Measurements from ENCODE around the gene SUPT3H.
"Not testable (repeated sequence)": the region's sequence is repeated elsewhere in the genome, so short reads cannot be mapped to it uniquely, and the experiment has no call there.

SUPT3H gene

DNA sequence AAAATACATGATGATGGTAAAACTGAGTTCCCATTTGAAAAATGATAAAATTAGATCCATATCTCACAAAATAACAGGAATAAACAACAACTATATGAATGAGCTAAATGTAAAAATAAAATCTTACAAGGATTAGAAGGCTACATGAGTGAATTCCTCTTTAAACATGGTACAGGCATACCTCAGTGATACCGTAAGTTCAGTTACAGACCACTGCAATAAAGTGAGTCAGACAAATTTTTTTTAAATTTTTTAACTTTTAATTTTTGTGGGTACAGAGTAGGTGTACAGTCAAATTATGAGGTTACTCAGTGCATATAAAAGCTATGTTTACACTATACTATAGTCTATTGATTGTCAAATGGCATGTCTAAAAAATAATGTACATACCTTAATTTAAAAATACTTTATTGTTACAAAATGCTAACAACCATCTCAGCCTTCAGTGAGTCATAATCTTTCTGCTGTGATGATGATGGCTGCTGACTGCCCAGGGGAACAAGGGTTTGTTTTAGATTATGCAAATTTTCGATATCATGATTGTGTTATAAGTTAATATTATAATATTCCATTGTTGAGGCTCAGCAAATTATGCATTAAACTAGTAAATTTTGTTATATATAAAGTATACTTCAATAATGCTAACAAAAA, 272.4 kb downstream of the SUPT3H start:
- ATAC-seq, result peak in 1 of 2 donors; percentile 63

DNA sequence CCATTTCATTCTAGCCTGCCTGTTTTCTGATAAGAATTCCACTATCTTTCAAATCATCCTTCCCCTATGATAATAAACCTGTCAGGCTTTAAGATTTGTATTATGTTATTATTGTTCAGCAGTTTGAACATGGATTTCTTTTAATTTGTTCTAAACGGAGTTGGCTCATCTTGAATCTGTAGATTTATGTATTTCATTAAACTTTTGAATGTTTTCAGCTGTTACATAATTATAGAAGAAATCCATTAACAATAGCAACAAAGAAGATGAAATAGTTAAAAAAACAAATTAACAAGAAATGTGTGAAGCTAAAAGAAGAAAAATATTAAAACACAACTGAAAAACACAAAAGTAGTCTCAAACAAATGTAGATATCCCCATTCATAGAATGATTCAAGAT, 273.3 kb downstream of the SUPT3H start:
- no peak for ATAC-seq

DNA sequence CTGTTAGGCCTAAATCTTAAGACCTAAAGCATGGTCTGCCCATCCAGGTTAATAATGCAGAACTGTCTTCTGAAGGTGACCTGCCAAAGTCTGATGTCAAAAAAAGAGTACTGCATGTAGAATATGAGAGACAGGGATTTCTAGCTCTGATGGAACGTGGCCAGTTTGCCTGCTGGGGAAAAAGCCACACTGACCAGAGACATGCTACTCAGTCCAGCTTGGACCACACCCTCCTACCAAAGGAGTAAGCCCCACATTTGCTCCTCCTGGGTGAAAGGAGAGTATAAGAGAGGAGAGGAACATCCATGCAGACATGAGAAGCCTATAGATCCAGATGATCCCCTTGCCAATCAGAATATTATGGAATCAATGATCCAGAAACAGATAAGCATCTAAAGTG, 279.5 kb downstream of the SUPT3H start:
- ATAC-seq, result no peak

DNA sequence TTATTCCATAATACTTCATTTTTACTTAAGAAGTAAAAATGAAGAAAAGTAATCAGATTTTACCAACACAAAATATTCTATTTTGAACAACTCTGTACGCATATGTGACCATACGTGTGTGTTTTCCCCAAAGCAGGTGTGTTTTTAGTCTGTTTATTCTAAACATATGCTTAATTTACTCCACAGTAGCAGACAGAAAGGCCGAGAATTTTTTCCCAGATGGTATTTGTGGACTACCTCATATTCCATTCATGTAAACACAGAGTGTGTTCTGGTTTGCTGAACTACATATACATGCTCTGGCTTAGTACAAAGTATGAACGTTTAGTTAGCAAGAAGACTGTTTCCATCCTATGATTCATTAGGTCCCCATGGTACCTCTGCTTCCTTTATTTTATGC, 282.9 kb downstream of the SUPT3H start:
- ATAC-seq, result no peak

DNA sequence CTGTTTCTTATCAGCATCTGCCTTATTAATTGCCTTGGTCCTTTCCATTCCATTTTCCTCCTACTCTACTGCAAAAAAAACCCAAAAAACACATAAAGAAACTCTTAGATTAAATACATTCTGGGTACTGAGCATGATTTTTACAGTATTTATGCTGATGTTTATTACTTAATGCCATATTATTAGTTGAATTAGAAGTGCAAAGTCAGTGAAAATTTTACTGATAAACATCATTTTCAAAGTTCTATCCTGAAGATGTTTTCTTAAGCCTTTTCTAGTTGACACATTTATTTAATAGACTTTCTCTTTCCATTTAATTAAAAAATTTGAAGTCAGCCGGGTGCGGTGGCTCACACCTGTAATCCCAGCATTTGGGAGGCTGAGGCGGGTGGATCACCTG, 285.6 kb downstream of the SUPT3H start:
- no peak for ATAC-seq

DNA sequence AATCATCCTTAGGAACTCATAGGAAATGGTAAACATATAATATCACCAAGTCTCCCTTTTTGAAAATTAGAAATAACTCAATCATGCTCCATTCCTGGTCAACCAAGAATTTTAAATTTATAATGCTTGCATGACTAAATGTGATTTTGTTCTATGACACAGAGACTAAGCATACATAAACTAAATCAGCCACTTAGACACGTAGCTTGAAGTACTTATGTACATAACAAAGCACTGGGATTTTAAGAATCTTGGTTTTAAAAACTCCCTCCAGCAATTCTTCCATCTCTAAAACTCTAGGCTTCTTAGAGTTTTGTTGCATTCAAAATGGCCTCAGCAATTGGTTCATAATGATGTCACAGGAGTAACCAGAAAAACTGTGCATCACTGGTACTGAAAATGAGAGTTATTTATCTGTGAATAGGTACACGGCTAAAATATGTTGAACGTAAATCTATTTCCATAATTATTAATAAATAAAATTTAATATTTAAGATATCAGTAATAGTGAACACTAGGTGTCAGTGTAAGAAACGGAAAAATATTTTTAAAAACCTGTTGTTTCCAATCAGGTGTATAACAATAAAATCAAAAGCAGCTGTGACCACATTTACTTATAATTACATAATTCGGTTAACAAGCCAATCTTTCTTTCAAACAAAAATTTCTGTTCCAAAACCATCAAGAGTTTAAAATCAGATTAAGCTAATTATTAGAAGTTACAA, 291.2 kb downstream of the SUPT3H start:
- no peak for ATAC-seq

DNA sequence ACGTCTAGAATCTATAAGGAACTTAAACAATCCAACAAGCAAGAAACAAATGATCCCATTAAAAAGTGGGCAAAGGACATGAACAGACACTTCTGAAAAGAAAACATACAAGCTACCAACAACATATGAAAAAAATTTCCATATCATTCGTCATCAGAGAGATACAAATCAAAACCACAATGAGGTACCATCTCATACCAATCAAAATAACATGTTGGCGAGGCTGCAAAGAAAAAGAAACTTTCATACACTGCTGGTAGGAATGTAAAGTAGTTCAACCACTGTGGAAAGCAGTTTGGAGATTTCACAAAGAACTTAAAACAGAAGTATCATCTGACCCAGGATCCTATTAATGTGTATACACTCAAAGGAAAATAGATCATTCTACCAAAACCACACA, 293.5 kb downstream of the SUPT3H start:
- peak; percentile 28 to 69 for ATAC-seq

DNA sequence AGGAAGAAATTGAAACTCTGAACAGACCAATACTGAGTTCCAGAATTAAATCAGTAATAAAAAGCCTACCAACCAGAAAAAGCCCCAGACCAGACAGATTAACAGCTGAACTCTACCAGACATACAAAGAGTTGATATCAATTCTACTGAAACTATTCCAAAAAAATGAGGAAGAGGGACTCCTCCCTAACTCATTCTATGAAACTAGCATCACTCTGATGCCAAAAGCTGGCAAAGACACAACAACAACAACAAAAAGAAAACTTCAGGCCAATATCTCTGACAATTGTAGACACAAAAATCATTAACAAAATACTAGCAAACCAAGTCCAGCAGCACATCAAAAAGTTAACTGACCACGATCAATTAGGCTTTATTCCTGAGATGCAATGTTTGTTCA, 295.6 kb downstream of the SUPT3H start:
- ATAC-seq, result no peak

DNA sequence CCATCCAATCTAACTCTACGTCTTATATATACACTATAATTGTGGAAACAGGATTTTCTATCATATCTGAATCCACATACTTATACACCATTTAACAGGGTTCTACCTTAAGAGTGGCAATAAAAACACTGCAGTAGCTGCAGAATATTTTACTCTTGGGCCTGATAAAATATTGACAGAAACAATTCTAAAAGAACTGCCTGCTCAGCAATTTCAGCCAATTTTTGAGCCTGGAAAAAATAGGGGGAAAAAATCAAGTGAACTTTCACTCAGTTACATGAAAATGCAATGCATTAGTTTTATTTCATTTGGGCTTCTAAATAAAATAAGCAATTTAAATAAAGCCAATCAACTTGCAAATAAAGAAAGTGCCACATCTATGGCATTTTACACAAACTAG, 296.1 kb downstream of the SUPT3H start:
- no peak for ATAC-seq

DNA sequence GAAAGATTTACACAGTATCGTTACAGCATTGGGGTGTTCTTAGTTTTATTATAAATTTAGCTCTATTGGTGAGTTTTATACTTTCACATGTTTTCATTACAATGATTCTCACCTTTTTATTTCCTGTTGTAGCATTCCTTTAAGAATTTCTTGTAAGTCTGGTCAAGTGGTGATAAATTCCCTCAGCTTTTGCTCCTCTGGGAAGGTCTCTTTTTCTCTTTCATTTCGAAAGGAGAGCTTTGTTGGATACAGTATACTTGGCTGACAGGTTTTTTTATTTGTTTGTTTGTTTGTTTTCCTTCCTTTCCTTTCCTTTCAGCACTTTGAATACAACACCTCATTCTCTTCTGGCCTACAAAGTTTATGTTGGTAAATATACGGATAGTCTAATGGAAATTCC, 299.3 kb downstream of the SUPT3H start:
- no peak for ATAC-seq

DNA sequence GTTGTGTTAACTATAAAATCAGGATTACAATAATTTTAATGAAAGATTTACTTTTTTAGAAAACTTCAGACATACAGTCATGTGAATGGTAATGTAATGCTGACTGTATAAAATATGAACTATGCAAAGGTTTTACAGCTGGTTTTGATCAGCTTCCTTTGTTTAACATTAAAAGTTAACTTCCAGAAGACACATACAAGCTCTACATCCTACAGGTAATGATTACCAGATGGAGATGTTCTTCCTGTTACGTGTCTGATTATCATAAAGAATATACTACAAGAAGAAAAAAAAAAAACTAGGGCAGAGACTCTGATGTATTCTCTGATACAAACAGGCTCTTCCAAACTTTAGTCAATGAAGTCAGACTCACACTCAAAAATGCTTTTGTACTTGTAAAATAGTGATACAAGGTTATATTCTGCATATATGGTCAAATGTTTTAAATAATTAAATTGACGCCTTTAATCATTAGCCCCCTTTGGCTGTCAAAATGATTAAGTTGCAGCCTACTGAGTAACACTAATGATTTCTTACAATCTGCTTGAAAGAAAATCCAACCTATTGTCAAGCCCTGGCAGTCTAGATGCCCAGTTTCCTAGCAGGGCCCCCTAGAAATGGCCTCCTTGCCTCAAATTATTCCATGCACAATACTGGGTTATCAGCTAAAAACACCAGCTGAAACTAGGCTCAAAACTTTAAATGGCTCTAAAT, 301.4 kb downstream of the SUPT3H start:
- no peak for ATAC-seq

DNA sequence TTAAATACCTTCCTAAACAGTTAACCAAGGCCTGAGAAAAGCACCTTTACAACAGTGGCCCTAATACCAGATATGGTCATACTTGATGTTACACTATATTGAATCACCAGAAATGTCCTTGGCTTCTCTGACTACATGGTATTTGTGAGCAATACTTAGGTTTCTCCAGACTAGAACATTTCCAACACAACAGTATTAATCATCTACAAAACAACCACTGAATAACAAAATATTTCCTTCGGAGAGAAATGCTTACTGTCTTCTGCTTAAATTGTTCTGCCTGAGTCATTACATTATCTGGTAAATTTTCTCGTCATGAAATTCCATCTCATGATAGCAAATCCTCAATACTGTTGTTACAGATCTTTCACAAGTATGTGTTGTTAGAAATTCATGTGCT, 302.5 kb downstream of the SUPT3H start:
- ATAC-seq, result peak; percentile 45 to 48

DNA sequence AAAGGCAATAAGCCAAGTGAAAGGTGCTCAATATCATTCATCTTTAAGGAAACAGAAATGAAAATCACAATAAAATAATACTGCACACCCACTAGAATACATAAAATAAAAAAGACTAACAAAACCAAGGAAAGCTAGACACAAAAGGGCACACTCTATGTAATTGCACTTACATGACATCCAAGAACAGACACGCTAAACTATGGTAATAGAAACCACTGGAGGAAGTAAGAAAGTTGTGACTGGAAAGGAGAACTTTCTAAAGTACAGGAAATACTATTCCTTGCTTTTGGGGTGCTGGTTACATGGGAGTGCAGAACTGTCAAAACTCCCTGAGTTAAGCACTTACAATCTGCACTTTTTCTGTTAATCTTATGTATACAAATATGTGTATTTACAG, 303.3 kb downstream of the SUPT3H start:
- ATAC-seq, result no peak

DNA sequence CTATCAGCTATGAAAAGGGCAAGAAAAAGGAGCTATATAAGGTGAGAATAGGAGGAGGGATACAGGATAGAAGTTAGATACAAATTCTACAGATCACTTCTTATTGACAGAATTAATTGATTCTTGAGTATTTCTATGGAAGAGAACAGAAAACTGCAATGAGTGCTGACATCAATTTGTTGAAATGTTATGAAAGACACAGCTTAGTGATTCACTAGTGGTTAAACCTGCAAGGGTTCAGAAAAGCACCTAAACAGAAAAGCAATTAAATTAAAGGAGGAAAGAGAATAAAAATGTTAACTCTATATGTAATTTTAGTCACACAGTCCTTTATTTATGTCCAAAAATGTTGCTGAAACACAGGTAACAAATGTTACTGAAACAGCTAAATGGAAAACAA, 304.0 kb downstream of the SUPT3H start:
- ATAC-seq, result no peak

DNA sequence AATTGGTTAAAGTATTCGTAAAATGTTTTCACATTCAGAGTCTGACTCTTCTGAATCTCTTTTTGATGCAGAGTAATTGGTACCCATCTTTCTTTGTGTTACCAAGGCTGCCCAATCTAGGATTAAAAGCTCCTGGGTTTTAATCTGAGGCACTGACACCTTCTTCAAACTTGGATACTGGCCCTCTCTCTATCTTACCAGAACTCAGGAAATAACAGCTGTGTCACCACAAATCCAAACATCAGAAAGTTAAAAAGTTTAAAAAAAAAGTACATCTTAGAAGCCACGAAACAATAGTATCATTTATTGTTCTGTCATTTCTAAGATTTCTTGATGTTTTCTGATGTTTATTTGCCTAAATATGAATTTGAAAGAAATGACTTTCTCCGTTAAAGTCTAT, 305.1 kb downstream of the SUPT3H start:
- no peak for ATAC-seq

DNA sequence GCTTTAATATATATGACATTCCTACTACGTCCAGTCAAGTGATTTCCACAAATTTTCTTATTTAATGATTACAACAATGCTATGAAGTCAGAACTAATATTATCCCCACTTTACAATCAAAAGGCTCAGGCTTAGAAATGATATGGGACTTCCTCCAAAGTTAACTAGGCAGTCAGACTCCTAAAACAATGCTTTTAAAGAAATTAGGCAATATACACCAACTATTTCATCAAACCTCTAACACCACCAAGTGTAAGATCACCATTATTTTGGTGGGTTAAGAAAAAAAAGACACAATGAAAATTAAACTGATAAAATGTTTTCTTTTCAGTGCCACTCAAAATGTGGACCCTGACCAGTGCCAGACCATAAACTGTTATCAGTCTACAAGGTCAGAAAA, 305.7 kb downstream of the SUPT3H start:
- no peak for ATAC-seq

DNA sequence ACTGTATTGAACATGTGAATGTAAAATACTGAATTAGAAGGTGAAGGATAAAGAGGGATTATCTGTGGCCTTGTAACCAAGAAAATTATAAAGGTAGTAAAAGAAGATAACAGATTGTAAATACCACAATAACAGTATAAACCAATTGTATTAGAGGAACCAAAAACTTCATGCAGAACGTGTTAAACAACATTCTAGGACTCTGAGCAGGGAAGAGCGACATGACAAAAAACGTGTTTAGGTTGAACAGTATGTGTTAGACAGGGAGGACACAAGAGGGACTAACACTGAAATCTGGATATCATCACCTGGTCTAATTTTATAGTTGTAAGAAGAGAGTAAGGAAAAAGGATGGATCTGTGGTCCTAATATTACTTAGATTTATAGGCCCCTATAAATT, 308.6 kb downstream of the SUPT3H start:
- ATAC-seq, result no peak

DNA sequence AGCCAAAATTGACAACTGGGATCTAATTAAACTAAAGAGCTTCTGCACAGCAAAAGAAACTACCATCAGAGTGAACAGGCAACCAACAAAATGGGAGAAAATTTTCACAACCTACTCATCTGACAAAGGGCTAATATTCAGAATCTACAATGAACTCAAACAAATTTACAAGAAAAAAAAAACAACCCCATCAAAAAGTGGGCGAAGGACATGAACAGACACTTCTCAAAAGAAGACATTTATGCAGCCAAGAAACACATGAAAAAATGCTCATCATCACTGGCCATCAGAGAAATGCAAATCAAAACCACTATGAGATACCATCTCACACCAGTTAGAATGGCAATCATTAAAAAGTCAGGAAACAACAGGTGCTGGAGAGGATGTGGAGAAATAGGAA, 310.3 kb downstream of the SUPT3H start:
- not testable (repeated sequence) for ATAC-seq

DNA sequence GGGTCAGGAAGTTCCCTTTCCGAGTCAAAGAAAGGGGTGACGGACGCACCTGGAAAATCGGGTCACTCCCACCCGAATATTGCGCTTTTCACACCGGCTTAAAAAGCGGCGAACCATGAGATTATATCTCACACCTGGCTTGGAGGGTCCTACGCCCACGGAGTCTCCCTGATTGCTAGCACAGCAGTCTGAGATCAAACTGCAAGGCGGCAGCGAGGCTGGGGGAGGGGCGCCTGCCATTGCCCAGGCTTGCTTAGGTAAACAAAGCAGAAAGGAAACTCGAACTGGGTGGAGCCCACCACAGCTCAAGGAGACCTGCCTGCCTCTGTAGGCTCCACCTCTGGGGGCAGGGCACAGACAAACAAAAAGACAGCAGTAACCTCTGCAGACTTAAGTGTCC, 315.1 kb downstream of the SUPT3H start:
- ATAC-seq, result not testable (repeated sequence)

DNA sequence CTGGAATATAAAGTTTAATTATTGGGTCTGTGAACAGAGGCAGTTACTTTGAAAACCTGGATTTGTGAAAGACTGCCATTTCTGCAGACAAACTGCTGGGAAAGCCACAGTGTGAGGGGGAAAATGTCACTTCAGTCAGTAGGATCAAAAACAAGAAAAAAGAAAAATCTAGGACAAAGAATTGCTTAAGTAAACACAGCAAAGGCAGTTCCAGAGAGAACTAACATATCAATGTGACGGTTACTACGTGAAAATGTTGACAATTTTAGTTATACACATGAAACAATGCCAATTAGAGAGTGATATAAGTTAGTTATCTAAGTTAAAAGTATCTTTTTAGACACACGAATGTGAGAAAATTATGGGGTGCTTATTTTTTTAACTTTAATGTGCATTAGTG, 320.0 kb downstream of the SUPT3H start:
- ATAC-seq, result no peak

DNA sequence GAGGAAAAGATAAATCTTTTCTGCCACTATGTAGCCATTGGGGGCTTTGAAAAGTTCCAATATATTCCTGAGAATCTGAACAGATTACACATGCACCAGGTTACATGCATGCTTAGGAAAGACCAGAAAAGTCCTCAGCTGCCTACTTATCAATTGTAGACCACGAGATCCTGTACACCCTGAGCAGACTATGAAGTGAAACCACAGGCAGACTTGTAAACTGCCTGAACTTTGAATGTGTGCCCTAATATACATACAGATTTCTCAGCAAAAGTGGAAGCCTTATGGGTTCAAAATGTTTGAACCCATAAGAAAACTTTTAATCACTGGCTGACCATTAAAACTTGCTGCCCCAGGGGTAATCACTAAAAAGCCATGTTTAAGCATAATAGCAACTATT, 323.1 kb downstream of the SUPT3H start:
- no peak for ATAC-seq

DNA sequence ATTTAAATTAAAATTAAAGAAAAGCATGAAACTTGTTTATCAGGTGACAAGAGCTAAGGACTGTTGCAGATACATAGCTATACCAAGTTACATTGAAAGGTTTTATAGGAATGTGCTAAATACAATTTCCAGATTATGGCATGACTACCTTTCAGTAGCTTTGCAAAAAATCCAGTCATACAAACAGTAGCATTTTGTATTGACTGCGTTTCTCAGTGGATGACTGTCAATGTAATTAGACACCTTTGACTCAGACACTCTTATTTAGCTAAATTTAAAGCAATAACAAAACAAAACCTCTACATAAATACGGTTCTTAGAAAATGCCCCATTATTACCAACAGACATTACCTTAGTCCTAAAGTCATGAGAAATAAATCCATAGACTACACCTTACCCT, 325.4 kb downstream of the SUPT3H start:
- no peak for ATAC-seq

DNA sequence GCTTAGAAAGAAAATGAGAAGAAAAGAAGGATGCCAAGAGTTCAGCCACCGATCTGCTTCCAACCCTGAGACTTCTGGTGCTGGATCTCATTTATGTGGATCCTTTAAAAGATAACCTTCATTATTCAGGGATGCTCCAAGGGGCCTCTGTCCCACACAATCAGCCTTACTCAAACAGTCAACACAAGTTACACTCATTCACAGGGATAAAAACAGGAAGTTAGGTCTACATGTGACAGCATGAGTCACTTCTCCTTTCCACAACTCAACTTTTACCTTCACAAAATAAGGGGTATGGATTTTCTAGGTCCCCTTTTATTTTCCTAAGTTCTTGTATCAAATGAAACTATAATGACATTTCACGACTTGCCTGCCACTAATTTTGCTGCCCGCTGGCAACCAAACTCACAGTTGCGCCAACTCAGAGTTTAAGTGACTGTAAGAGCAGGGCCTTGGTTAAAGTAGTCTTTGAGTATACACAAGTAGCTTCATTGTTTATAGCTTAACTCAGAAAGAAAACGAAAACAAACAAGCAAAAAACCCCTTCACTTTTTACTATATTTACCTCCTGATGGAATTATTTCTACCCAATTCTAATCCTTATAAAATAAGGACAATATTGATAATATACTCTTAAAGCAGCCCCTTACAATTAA, 328.4 kb downstream of the SUPT3H start:
- ATAC-seq, result no peak

DNA sequence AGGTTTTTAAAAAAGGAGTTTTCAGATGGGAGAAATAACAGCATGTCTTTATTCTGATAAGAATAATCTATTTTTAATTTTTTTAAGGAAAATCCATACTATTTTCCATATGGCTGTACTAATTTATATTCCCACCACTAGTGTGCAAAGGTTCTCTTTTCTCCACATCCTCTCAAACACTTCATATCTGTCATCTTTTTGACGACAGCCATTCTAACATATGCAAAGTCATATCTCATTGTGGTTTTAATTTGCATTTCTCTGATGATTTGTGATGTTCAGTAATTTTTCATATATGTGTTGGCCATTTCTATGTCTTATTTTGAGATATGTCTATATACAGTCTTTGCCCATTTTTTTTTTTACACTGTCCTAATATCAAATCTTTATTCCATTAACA, 330.2 kb downstream of the SUPT3H start:
- peak; percentile 32 to 76 for ATAC-seq
